Kasumi-1 (cell line): ENCODE data around the gene DTYMK.

ENCODE experiments used
- DNase-seq, 2 experiments: peaks; one replicate each; lab custom pipeline; 2025; lab: John Stamatoyannopoulos, UW

The DTYMK gene

GRCh38 chr2:241649927-241650326, 36.7 kb downstream of the DTYMK start:
- DNase-seq, result no peak

GRCh38 chr2:241649404-241649803, 37.2 kb downstream of the DTYMK start:
- DNase-seq, result no peak

DNA sequence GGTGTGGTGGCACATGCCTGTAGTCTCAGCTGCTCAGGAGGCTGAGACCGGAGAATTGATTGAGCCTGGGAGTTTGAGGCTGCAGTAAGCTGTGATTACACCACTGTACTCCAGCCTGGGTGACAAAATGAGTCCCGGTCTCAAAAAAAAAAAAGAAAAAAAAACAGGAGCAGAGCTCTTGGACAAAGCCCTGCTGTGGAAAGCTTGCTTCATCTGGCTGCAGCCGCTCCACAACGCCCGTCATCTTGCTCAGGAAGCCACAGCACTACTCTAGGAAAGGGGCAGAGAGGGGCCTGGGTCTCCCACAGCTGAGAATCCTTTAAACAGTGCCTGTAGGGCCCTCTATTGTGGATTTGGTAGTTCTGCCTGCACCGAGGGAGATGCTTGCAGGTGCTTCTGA, 38.2 kb downstream of the DTYMK start:
- no peak for DNase-seq

DNA sequence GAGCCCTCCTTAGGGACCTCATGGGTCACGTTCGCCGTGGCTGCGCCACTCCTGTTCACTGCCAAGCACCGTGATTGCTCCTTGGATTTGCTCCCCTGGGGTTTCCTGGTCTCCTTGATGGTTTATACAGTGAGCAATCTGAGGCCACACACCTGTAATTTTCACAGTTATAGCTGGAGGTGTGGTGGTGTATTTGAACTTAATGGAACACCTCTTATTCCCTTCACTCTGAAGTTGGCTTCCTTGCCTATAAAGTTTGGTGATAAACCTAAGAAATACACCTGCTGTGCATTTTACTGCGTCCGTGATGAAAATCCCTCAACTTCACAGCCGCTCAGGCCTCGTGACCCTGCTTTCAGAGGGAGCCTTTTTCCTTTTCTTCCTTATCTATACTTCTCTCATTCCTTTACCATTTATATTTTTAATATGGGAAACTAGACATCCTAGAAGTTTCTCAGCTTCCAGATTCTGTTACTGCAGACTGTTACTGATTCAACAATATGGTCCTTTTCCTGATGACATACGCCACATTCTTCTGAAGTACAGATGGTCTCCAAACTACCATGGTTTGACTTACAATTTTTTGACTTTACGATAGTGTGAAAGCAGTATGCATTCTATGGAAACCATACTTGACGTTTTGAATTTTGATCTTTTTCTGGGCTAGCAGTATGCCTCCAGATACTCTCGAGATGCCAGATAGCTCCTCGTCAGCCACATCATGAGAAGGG, 40.5 kb downstream of the DTYMK start:
- DNase-seq, result no peak

DNA sequence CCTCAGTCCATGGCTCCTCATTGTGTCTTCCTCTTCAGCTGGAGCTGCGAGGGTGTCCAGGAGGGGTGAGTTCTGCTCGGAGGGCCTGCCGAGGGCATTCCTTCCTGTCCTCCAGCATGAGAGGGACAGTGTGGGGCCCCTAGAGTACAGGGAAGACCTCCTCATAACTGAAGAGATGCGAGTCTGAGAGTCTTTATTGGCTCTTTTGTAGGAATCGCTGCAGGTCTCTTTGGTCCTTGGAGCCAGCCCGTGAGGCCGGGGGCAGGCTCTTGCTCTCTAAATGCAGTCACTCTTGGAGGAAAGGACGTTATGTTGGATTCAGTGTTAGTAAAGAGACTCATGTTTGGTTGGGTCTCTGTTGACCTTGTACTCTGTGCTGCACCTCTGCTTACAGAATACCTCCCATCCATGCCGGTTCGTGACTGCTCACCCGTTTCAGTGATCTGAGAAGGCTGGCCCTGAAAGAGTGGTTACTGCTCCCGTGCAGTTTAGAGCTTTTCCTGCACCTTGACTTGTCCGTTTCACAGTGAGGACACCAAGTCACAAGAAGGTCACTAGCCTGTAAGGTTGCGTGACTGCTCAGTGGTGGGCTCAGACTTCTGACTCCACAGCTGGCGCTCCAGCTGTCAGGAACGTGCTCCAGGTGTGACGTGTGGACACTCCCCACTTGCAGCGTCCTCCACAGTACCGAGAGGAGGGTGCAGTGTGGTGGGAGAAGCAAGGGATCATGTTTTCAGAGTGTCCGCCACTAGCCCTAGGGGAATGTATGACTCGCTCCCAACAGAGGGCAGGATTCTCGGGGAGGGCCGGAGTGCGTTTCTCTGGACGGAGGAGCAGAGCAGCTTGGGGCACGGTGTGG, 41.3 kb downstream of the DTYMK start:
- no peak for DNase-seq

DNA sequence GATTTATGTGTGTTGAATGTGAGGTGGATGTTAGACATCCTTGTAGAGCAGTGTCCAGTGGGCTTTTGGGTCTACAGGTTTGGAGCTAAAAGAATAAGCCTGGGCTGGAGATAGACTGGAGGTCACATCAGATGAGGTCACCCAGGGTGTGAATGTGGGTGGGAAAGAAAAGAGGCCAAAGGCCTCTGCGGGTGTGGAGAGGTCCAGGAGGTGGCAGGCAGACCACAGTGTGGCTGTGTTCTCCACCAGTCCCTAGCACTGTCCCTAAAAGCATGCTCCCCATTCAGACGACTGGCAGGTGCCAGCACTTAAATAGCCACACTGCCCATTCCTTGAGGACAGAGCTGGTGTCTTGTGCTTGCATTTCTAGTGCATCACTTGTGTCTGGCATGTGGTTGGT, 45.0 kb downstream of the DTYMK start:
- DNase-seq, result no peak

GRCh38 chr2:241640165-241640795, 46.3 kb downstream of the DTYMK start:
- DNase-seq, result no peak

- DNase-seq, result no peak
Measured at GRCh38 chr2:241639385-241639784, 47.2 kb downstream of the DTYMK start.

GRCh38 chr2:241638940-241639339, 47.7 kb downstream of the DTYMK start:
- DNase-seq, result no peak

DNA sequence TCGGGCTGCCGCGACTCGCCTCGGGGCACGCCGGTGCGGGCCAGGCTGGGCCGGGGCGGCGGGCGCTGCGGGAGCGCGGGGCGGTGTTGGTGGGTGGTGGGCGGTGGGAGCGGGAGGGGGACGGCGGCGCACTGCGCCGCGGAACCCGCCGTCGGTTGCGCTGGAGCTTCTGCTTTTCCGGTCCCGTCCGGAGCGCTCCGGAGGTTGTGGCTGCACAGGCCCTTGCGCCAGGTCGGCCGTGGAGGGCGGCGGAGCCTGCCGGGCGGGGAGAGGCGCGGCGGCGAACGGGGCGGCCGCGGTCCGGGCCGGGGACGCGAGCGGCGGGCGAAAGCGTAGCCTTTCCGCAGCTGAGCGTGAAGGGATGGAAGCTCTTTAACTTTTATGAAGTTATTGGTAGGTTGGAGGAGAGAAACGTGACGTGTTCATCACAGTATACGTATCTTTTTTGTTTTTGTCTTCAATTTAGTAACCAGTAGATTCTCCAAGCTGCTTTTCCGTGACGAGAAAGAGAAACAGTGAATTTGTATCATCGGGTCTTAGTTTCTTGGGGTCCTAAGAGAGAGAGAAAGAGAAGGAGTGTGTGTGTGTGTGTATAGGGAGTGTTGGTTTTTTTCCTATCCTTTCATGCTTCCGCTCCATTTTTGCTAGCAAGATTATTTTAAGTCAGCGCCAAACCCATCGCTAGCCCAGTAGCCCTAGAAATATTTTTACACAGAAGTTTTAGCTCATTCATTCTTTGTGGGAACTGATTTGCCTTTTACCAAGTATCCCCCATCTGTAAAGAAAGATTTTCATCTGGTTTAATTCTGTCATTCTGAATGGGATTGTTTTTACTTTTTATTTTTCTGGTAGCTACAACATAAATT, 48.6 kb downstream of the DTYMK start:
- DNase-seq, result peak in 1 of 2 experiments; percentile 11

- peak; percentile 24 to 29 for DNase-seq
Measured at GRCh38 chr2:241637018-241637794, 49.4 kb downstream of the DTYMK start, which contains the start of the genes ATG4B and THAP4. TSS of gene ATG4B (plus strand) at chr2:241637693. CDS start at chr2:241637715, 22 bp downstream. TSS of gene THAP4 (minus strand) at chr2:241637158. CDS start at chr2:241637017, 141 bp downstream.

DNA sequence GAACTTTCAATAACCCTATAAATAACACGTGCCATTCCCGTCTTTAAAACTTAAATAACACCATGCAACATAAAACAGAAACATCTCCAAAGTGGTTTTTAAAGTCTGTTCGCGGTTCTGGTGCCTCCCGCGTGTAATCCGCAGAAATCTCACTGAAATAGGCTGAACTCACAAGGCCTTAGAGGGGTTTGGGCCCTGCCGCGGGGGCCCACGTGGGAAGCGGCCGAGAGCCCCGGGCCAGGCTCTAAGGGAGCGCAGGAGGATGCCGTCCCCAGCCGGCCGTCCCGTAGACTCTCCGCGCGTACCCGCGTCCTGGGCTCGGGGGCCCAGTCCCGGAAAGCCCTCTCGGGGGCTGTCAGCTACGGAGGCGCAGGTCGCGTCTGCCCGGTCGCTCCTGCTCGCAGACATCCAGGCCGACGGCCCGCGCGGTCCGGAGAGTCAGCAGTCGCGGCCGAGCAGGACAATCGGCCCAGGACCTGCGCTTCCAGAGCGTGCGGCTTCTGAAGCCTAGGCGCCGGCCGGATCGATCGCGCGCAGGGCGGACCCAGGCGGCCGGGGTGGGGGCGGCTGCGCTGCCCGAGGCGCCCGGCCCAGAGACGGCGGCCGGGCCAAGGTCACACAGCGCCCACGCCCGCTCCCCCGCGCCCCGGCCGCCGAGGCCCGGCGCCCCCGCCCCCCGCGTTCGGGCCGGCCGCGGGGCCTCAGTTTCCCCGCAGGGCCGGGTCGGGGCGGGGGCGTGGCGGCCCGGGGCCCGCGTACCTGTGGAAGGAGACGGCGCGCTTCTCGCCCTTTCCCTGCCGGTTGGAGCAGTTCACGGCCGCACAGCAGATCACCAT, 50.2 kb downstream of the DTYMK start:
- peak; percentile 2 for DNase-seq

- no peak for DNase-seq
Measured at GRCh38 chr2:241635756-241636155, 50.9 kb downstream of the DTYMK start.

DNA sequence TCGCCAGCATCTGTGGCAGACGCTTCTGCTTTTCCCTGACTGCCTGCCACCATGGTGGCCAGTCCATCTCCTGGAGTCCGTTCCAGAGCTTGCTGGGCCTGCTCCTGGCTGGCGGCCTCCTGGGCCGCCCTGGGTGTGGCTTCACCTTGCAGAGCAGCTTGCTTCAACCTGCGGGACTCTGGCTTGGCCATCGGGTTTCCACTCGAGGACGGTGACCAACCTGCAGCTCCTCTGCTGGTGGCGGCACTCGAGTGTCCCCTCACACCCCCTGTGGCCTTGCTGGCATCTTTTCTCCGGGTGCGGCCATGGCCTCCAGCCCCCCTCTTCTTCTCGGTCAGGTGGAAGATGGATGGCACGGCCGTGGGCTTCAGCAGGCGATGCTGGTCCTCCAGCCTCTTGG, 53.1 kb downstream of the DTYMK start:
- DNase-seq, result no peak

- no peak for DNase-seq
Measured at GRCh38 chr2:241632478-241633325, 53.9 kb downstream of the DTYMK start.

- DNase-seq, result no peak
Measured at GRCh38 chr2:241629762-241630435, 56.7 kb downstream of the DTYMK start.

GRCh38 chr2:241627675-241628074, 58.9 kb downstream of the DTYMK start:
- no peak for DNase-seq
